HEK293T (cell line): ENCODE data around the gene SLC34A2.

ENCODE experiments used
- CTCF ChIA-PET: fragments of 350-600 bp; formaldehyde crosslinking; extraction: SDS; loops from one replicate; lab custom pipeline; 2021; ENCODE audit warnings: antibody characterized with exemption, inconsistent platforms; lab: Yijun Ruan, JAX
- POLR2A ChIA-PET: fragments of 350-600 bp; formaldehyde crosslinking; extraction: SDS; loops from one replicate; lab custom pipeline; 2020; ENCODE audit warnings: antibody characterized with exemption, inconsistent platforms; lab: Yijun Ruan, JAX
- DNase-seq: peaks from one replicate; pipeline ENCODE4 v3.0.0; 2012; ENCODE audit warnings: mixed read lengths; ENCODE audit errors: extremely low spot score
- ARNT ChIP-seq: fragments of 450-650 bp; IDR thresholded peaks from 2 replicates; pipeline ENCODE4 v1.6.1; 2017; ENCODE audit warnings: mild to moderate bottlenecking
- BHLHE40 ChIP-seq: fragments of 450-650 bp; IDR thresholded peaks from 2 replicates; pipeline ENCODE4 v1.6.1; 2016; ENCODE audit warnings: mild to moderate bottlenecking, moderate library complexity, borderline replicate concordance
- CTBP1 ChIP-seq: fragments of 450-650 bp; IDR thresholded peaks from 2 replicates; pipeline ENCODE4 v1.6.1; 2016; ENCODE audit warnings: borderline replicate concordance
- ELF4 ChIP-seq: fragments of 450-650 bp; IDR thresholded peaks from 2 replicates; pipeline ENCODE4 v1.6.1; 2017; ENCODE audit warnings: antibody characterized with exemption
- FOXA1 ChIP-seq: fragments of 450-650 bp; IDR thresholded peaks from 2 replicates; pipeline ENCODE4 v1.6.1; 2016; ENCODE audit warnings: mild to moderate bottlenecking
- FOXK2 ChIP-seq: fragments of 450-650 bp; IDR thresholded peaks from 2 replicates; pipeline ENCODE4 v1.6.1; 2016; ENCODE audit warnings: mild to moderate bottlenecking
- FOXM1 ChIP-seq: fragments of 450-650 bp; IDR thresholded peaks from 2 replicates; pipeline ENCODE4 v1.6.1; 2017; ENCODE audit warnings: mild to moderate bottlenecking, borderline replicate concordance
- HDGF ChIP-seq: fragments of 450-650 bp; IDR thresholded peaks from 2 replicates; pipeline ENCODE4 v1.6.1; 2017; ENCODE audit warnings: antibody characterized with exemption, borderline replicate concordance
- L3MBTL2 ChIP-seq: fragments of 450-650 bp; conservative IDR thresholded peaks from 2 replicates; pipeline ENCODE4 v1.6.1; 2016; ENCODE audit warnings: mild to moderate bottlenecking
- LEF1 ChIP-seq: fragments of 450-650 bp; IDR thresholded peaks from 2 replicates; pipeline ENCODE4 v1.6.1; 2017; ENCODE audit warnings: mild to moderate bottlenecking, borderline replicate concordance
- NFRKB ChIP-seq: fragments of 450-650 bp; IDR thresholded peaks from 2 replicates; pipeline ENCODE4 v1.6.1; 2016; ENCODE audit warnings: mild to moderate bottlenecking, moderate library complexity
- SP1 ChIP-seq: fragments of 450-650 bp; IDR thresholded peaks from 2 replicates; pipeline ENCODE4 v1.6.1; 2017
- SUZ12 ChIP-seq: fragments of 450-650 bp; IDR thresholded peaks from 2 replicates; pipeline ENCODE4 v1.6.1; 2016; ENCODE audit warnings: mild to moderate bottlenecking
- TARDBP ChIP-seq: fragments of 450-650 bp; IDR thresholded peaks from 2 replicates; pipeline ENCODE4 v1.6.1; 2016
- ZNF384 ChIP-seq: fragments of 450-650 bp; IDR thresholded peaks from 2 replicates; pipeline ENCODE4 v1.6.1; 2016
- TF ChIP-seq, protein P1 (sequence below): fragments of 450-650 bp; IDR thresholded peaks from 2 replicates; pipeline ENCODE4 v1.6.1; 2016

Gene SLC34A2

DNA sequence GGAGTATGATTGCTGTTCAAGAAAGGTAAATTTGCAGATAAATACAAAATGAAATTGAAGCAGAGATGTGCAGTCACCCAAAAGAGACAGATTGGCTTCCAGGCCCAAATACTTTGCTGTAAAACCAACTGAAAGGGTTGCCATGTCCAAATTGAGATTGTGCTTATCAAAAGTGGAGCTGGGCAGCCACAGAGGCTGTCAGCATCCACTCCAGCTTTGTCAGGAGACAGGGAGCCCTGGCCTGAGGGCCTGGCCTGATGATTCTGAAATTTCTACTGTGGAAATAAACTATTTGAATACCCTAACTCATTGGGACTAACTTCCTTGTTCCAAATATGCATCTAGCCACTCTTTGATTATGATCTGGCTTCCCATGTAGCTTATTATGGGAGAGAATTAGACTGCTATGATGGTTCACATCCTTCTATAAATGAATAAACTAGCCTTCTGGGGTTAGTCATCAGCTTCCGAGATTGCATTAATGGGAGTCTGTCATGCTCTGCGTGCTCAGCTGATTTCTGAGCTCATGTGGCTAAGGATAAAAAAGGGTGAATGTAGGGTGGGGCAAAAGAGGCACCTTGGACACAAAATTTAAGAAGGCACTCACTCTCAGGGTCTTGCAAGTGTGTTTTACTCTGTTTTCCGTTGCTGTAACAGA is 48.2 kb downstream of the SLC34A2 start:
- no peak for DNase-seq
- TF ChIP-seq FOXA1: no peak
- TF ChIP-seq ZNF384: no peak
- TF ChIP-seq ARNT: no peak
- no peak for TF ChIP-seq NFRKB
- TF ChIP-seq, protein P1, sequence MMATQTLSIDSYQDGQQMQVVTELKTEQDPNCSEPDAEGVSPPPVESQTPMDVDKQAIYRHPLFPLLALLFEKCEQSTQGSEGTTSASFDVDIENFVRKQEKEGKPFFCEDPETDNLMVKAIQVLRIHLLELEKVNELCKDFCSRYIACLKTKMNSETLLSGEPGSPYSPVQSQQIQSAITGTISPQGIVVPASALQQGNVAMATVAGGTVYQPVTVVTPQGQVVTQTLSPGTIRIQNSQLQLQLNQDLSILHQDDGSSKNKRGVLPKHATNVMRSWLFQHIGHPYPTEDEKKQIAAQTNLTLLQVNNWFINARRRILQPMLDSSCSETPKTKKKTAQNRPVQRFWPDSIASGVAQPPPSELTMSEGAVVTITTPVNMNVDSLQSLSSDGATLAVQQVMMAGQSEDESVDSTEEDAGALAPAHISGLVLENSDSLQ: no peak
- TF ChIP-seq SP1: no peak
- POLR2A ChIA-PET: no interaction called here
- CTCF ChIA-PET: interaction anchor here (0.5 kb wide), 1 partner anchor 738 kb away, joined by 3 read pairs; no protein-coding TSS in a partner anchor

GRCh38 chr4:25704516-25704915 is 48.9 kb downstream of the SLC34A2 start:
- TF ChIP-seq L3MBTL2 (no peak), ZNF384 (no peak), SUZ12 (no peak), NFRKB (no peak), LEF1 (no peak), FOXA1 (no peak), CTBP1 (no peak), ELF4 (no peak), SP1 (no peak), ARNT (no peak), FOXM1 (no peak), HDGF (no peak), FOXK2 (no peak)
- TF ChIP-seq, protein P1: no peak
- DNase-seq: no peak
- ChIA-PET CTCF (no interaction called here), POLR2A (no interaction called here)

DNA sequence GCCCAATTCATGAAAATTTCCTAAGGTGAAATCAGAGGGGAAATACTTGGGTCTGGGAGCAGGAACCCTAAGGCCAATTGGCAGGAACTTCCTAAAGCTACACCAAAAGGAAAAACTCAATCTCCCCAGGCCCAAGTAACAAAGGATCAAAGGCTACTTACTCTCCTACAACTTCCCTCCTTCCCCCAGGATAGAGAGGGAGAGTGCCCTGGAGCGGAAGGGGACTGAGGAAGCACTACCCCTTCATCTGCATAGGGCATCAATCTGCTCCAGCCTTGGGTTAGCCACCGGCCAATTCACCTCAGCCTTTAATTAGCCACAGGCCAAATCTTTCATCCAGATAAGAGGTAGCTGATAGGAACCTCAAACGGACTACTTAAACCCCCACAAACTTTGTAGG is 55.0 kb downstream of the SLC34A2 start:
- ChIA-PET CTCF (interaction anchor here (0.6 kb wide), 1 partner anchor 29 kb away, joined by 3 read pairs; no protein-coding TSS in a partner anchor), POLR2A (no interaction called here)
- no peak for TF ChIP-seq ARNT
- no peak for TF ChIP-seq HDGF
- TF ChIP-seq SP1: no peak
- no peak for TF ChIP-seq LEF1
- TF ChIP-seq ELF4: no peak
- TF ChIP-seq L3MBTL2: no peak
- TF ChIP-seq SUZ12: no peak
- no peak for TF ChIP-seq FOXK2
- TF ChIP-seq BHLHE40: no peak
- no peak for TF ChIP-seq ZNF384
- TF ChIP-seq NFRKB: no peak
- TF ChIP-seq FOXM1: no peak
- DNase-seq: no peak

- TF ChIP-seq NFRKB (no peak), ARNT (no peak), L3MBTL2 (no peak), TARDBP (no peak), HDGF (no peak), CTBP1 (no peak), FOXM1 (no peak), FOXK2 (no peak), ZNF384 (no peak), SP1 (no peak), SUZ12 (no peak), LEF1 (no peak)
- TF ChIP-seq, protein P1: no peak
- DNase-seq: no peak
- CTCF ChIA-PET: interaction anchor here (0.5 kb wide), 1 partner anchor 28 kb away, joined by 4 read pairs; no protein-coding TSS in a partner anchor
- POLR2A ChIA-PET: no interaction called here
These were observed 57.0 kb downstream of the SLC34A2 start for GRCh38 chr4:25712611-25713010.

DNA sequence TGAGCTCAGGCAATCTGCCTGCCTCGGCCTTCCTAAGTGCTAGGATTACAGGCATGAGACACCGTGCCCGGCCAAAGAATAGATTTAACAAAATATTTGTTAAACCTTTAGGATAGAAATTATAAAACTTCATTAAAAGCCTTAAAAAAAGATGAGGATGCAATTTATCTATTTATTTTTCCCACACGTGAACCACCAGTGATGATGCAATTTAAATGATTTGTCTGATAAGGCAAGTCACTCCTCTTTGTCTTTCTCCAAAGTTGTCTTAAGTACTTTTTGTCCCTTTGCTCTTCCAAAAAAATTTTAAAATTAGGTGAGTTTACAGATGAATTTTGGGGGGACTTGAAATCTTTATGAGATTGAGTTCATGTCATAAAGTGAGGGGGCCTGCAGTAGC is 58.2 kb downstream of the SLC34A2 start:
- CTCF ChIA-PET: no interaction called here
- POLR2A ChIA-PET: no interaction called here
- TF ChIP-seq ELF4: no peak
- TF ChIP-seq, protein P1: no peak
- TF ChIP-seq BHLHE40: no peak
- TF ChIP-seq NFRKB: no peak
- no peak for TF ChIP-seq L3MBTL2
- no peak for TF ChIP-seq HDGF
- no peak for TF ChIP-seq LEF1
- no peak for TF ChIP-seq FOXA1
- no peak for TF ChIP-seq FOXK2
- no peak for TF ChIP-seq ZNF384
- no peak for TF ChIP-seq FOXM1
- no peak for TF ChIP-seq SP1
- no peak for TF ChIP-seq TARDBP
- no peak for TF ChIP-seq ARNT
- TF ChIP-seq CTBP1: no peak
- TF ChIP-seq SUZ12: no peak
- no peak for DNase-seq

DNA sequence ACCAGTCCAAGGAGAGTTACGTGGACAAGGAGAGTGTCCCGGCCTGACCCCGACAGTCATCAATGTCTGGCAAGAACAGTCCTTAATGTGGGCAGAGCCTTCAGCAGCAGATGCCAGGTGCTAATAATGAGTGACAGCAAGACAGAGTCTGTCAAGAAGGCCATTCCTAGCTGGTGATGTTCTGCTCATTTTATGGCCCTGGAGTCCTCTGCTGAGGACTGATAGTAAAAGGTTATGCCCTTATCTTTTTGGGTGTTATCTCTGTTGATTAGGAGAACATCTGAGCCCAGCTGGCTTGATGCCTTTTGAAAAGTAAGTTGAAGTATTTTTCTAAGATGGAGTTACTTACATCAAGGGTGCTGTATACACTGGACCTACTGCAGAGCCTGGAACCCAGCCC is 67.3 kb downstream of the SLC34A2 start:
- TF ChIP-seq ARNT (no peak), FOXA1 (no peak), L3MBTL2 (no peak), HDGF (no peak), SUZ12 (no peak), BHLHE40 (no peak), TARDBP (no peak), CTBP1 (no peak), ELF4 (no peak), NFRKB (no peak), LEF1 (no peak), ZNF384 (no peak)
- TF ChIP-seq, protein P1: no peak
- no peak for DNase-seq
- ChIA-PET POLR2A (no interaction called here), CTCF (no interaction called here)
